ENCODE data around the gene TNXB.

TNXB gene

GRCh38 chr6:32075781-32076180 lies 33.4 kb downstream of the TNXB start:
- no peak overlapping the region for H3K14ac ChIP-seq (ENCODE audit: low read length)
- no peak overlapping the region for H2AK5ac ChIP-seq (ENCODE audit: low read depth, low read length)
- H4K91ac ChIP-seq (ENCODE audit: low read depth, low read length, poor library complexity), result no peak overlapping the region
- no peak overlapping the region for H3K4ac ChIP-seq (ENCODE audit: low read length)
- no peaks in the 10 kb centered on the region for H3K9me3 ChIP-seq (replicated peaks in 1 of 2; ENCODE audit: control insufficient read depth in 2 of 2, insufficient read depth in 1 of 2, low read depth in 1 of 2, low read length in 2 of 2)
- H3K4me3 ChIP-seq (ENCODE audit: low read length in 2 of 2), result no peak overlapping the region
- no peak overlapping the region for H3K4me2 ChIP-seq (ENCODE audit: insufficient read depth, low read length, poor library complexity, severe bottlenecking)
- no peak overlapping the region for H3K9ac ChIP-seq (ENCODE audit: low read depth, low read length, poor library complexity)
- H2BK12ac ChIP-seq (ENCODE audit: low read length), result no peak overlapping the region
- no peak for DNase-seq (ENCODE audit: low spot score)
- H2BK15ac ChIP-seq (ENCODE audit: low read length), result no peak overlapping the region
- H2BK5ac ChIP-seq (ENCODE audit: low read length), result no peak overlapping the region
- H3K36me3 ChIP-seq (replicated peaks in 1 of 2; ENCODE audit: control insufficient read depth in 2 of 2, insufficient read depth in 2 of 2, low read length in 2 of 2), result no peaks in the 10 kb centered on the region
- H3K79me1 ChIP-seq (ENCODE audit: low read depth, low read length), result no peaks in the 10 kb centered on the region
- H4K8ac ChIP-seq (ENCODE audit: low read depth, low read length), result no peak overlapping the region
- H2AFZ ChIP-seq (ENCODE audit: low read length), result no peak overlapping the region
- H3K4me1 ChIP-seq (ENCODE audit: control insufficient read depth in 2 of 2, insufficient read depth in 1 of 2, low read depth in 1 of 2, low read length in 2 of 2), result peaks cover 0 to 17% of the 10 kb centered on the region in 2 donors
- H3K18ac ChIP-seq (ENCODE audit: low read length), result no peak overlapping the region
- WGBS, 2 donors (ENCODE audit: extremely low coverage in 2 of 2, insufficient read length in 2 of 2, insufficient replicate concordance in 1 of 2), result no CpG with 5 or more reads among the region's 3 CpGs
- H3K27me3 ChIP-seq (ENCODE audit: control insufficient read depth in 3 of 3, insufficient read depth in 3 of 3, low read depth in 1 of 3, low read length in 3 of 3), result peaks cover 0 to 15% (median 0%) of the 10 kb centered on the region in 3 experiments
- no peak overlapping the region for H3K27ac ChIP-seq (replicated peaks; ENCODE audit: low read length)
- no peak overlapping the region for H2BK120ac ChIP-seq (ENCODE audit: low read depth, low read length)
- H3K23ac ChIP-seq (ENCODE audit: low read depth, low read length, poor library complexity), result no peak overlapping the region

GRCh38 chr6:32074996-32075532 lies 34.1 kb downstream of the TNXB start:
- Histone ChIP-seq H3K27me3 (ENCODE audit: control insufficient read depth in 3 of 3, insufficient read depth in 3 of 3, low read depth in 1 of 3, low read length in 3 of 3) (peaks cover 0 to 17% (median 0%) of the 10 kb centered on the region in 3 experiments), H3K18ac (ENCODE audit: low read length) (peak overlapping the region; percentile 5), H3K9ac (ENCODE audit: low read depth, low read length, poor library complexity) (no peak overlapping the region), H3K14ac (ENCODE audit: low read length) (no peak overlapping the region), H4K8ac (ENCODE audit: low read depth, low read length) (no peak overlapping the region), H3K9me3 (replicated peaks in 1 of 2; ENCODE audit: control insufficient read depth in 2 of 2, insufficient read depth in 1 of 2, low read depth in 1 of 2, low read length in 2 of 2) (no peaks in the 10 kb centered on the region), H2AFZ (ENCODE audit: low read length) (no peak overlapping the region), H2BK15ac (ENCODE audit: low read length) (no peak overlapping the region), H2BK5ac (ENCODE audit: low read length) (no peak overlapping the region), H3K36me3 (replicated peaks in 1 of 2; ENCODE audit: control insufficient read depth in 2 of 2, insufficient read depth in 2 of 2, low read length in 2 of 2) (peaks cover 0 to 2% of the 10 kb centered on the region in 2 donors), H3K4me2 (ENCODE audit: insufficient read depth, low read length, poor library complexity, severe bottlenecking) (no peak overlapping the region), H3K4ac (ENCODE audit: low read length) (no peak overlapping the region), H3K27ac (replicated peaks; ENCODE audit: low read length) (no peak overlapping the region), H2BK120ac (ENCODE audit: low read depth, low read length) (no peak overlapping the region), H2BK12ac (ENCODE audit: low read length) (no peak overlapping the region), H4K91ac (ENCODE audit: low read depth, low read length, poor library complexity) (no peak overlapping the region), H3K79me1 (ENCODE audit: low read depth, low read length) (no peaks in the 10 kb centered on the region), H3K4me3 (ENCODE audit: low read length in 2 of 2) (no peak overlapping the region), H2AK5ac (ENCODE audit: low read depth, low read length) (no peak overlapping the region), H3K23ac (ENCODE audit: low read depth, low read length, poor library complexity) (no peak overlapping the region), H3K4me1 (ENCODE audit: control insufficient read depth in 2 of 2, insufficient read depth in 1 of 2, low read depth in 1 of 2, low read length in 2 of 2) (peaks cover 0 to 19% of the 10 kb centered on the region in 2 donors)
- WGBS, 2 donors (ENCODE audit: extremely low coverage in 2 of 2, insufficient read length in 2 of 2, insufficient replicate concordance in 1 of 2), result no CpG with 5 or more reads among the region's 8 CpGs
- no peak for DNase-seq (ENCODE audit: low spot score)

- Histone ChIP-seq H3K9me3 (replicated peaks in 1 of 2; ENCODE audit: control insufficient read depth in 2 of 2, insufficient read depth in 1 of 2, low read depth in 1 of 2, low read length in 2 of 2) (no peaks in the 10 kb centered on the region), H3K4me1 (ENCODE audit: control insufficient read depth in 2 of 2, insufficient read depth in 1 of 2, low read depth in 1 of 2, low read length in 2 of 2) (peaks cover 0 to 16% of the 10 kb centered on the region in 2 donors), H2BK120ac (ENCODE audit: low read depth, low read length) (peak overlapping the region; percentile 64), H3K4me2 (ENCODE audit: insufficient read depth, low read length, poor library complexity, severe bottlenecking) (no peak overlapping the region), H4K91ac (ENCODE audit: low read depth, low read length, poor library complexity) (no peak overlapping the region), H3K36me3 (replicated peaks in 1 of 2; ENCODE audit: control insufficient read depth in 2 of 2, insufficient read depth in 2 of 2, low read length in 2 of 2) (peaks cover 0 to 2% of the 10 kb centered on the region in 2 donors), H2AFZ (ENCODE audit: low read length) (no peak overlapping the region), H3K9ac (ENCODE audit: low read depth, low read length, poor library complexity) (peak overlapping the region; percentile 12), H3K14ac (ENCODE audit: low read length) (peak overlapping the region; percentile 58), H3K23ac (ENCODE audit: low read depth, low read length, poor library complexity) (peak overlapping the region; percentile 10), H3K4ac (ENCODE audit: low read length) (no peak overlapping the region), H4K8ac (ENCODE audit: low read depth, low read length) (no peak overlapping the region), H2BK15ac (ENCODE audit: low read length) (peak overlapping the region; percentile 75), H3K27ac (replicated peaks; ENCODE audit: low read length) (no peak overlapping the region), H3K18ac (ENCODE audit: low read length) (no peak overlapping the region), H3K79me1 (ENCODE audit: low read depth, low read length) (peaks cover 2% of the 10 kb centered on the region), H2BK5ac (ENCODE audit: low read length) (no peak overlapping the region), H3K27me3 (ENCODE audit: control insufficient read depth in 3 of 3, insufficient read depth in 3 of 3, low read depth in 1 of 3, low read length in 3 of 3) (peaks cover 0 to 22% (median 0%) of the 10 kb centered on the region in 3 experiments), H3K4me3 (ENCODE audit: low read length in 2 of 2) (no peak overlapping the region), H2AK5ac (ENCODE audit: low read depth, low read length) (no peak overlapping the region), H2BK12ac (ENCODE audit: low read length) (no peak overlapping the region)
- DNase-seq (ENCODE audit: low spot score), result no peak
- no CpG with 5 or more reads among the region's 10 CpGs for WGBS, 2 donors (ENCODE audit: extremely low coverage in 2 of 2, insufficient read length in 2 of 2, insufficient replicate concordance in 1 of 2)
These were observed 35.5 kb downstream of the TNXB start for GRCh38 chr6:32073613-32074012.

- Histone ChIP-seq H3K4me1 (ENCODE audit: control insufficient read depth in 2 of 2, insufficient read depth in 1 of 2, low read depth in 1 of 2, low read length in 2 of 2) (peaks cover 0 to 16% of the 10 kb centered on the region in 2 donors), H3K4me2 (ENCODE audit: insufficient read depth, low read length, poor library complexity, severe bottlenecking) (no peak overlapping the region), H3K23ac (ENCODE audit: low read depth, low read length, poor library complexity) (no peak overlapping the region), H3K18ac (ENCODE audit: low read length) (no peak overlapping the region), H2AFZ (ENCODE audit: low read length) (no peak overlapping the region), H2AK5ac (ENCODE audit: low read depth, low read length) (no peak overlapping the region), H3K36me3 (replicated peaks in 1 of 2; ENCODE audit: control insufficient read depth in 2 of 2, insufficient read depth in 2 of 2, low read length in 2 of 2) (peaks cover 0 to 2% of the 10 kb centered on the region in 2 donors), H3K9me3 (replicated peaks in 1 of 2; ENCODE audit: control insufficient read depth in 2 of 2, insufficient read depth in 1 of 2, low read depth in 1 of 2, low read length in 2 of 2) (no peaks in the 10 kb centered on the region), H2BK12ac (ENCODE audit: low read length) (no peak overlapping the region), H3K4me3 (ENCODE audit: low read length in 2 of 2) (no peak overlapping the region), H2BK120ac (ENCODE audit: low read depth, low read length) (peak overlapping the region; percentile 64), H3K79me1 (ENCODE audit: low read depth, low read length) (peaks cover 2% of the 10 kb centered on the region), H3K27me3 (ENCODE audit: control insufficient read depth in 3 of 3, insufficient read depth in 3 of 3, low read depth in 1 of 3, low read length in 3 of 3) (peaks cover 0 to 25% (median 0%) of the 10 kb centered on the region in 3 experiments), H4K91ac (ENCODE audit: low read depth, low read length, poor library complexity) (no peak overlapping the region), H2BK15ac (ENCODE audit: low read length) (no peak overlapping the region), H3K27ac (replicated peaks; ENCODE audit: low read length) (no peak overlapping the region), H4K8ac (ENCODE audit: low read depth, low read length) (no peak overlapping the region), H3K14ac (ENCODE audit: low read length) (no peak overlapping the region), H3K4ac (ENCODE audit: low read length) (no peak overlapping the region), H3K9ac (ENCODE audit: low read depth, low read length, poor library complexity) (no peak overlapping the region), H2BK5ac (ENCODE audit: low read length) (no peak overlapping the region)
- no peak for DNase-seq (ENCODE audit: low spot score)
- WGBS, 2 donors (ENCODE audit: extremely low coverage in 2 of 2, insufficient read length in 2 of 2, insufficient replicate concordance in 1 of 2), result no CpG with 5 or more reads among the region's 3 CpGs
These were observed 36.0 kb downstream of the TNXB start for GRCh38 chr6:32073101-32073500.

All from neuronal stem cell (in vitro differentiated cells).